Colonic mucosa (tissue), 4 donors: ENCODE measurements around the gene HIVEP2. TPM values are rescaled to one million over a fixed set of nuclear protein-coding genes. Genes with fewer than 3 reads are reported as not detected.

Source experiments
- DNase-seq: peaks from one replicate; pipeline ENCODE4 v3.0.0-alpha.2; 2020
- H3K27ac ChIP-seq: fragments of 200-600 bp; one replicate; pipeline ENCODE4 v1.8.0; 2021
- H3K27me3 ChIP-seq: fragments of 200-600 bp; one replicate; pipeline ENCODE4 v1.8.0; 2021
- H3K36me3 ChIP-seq: fragments of 200-600 bp; one replicate; pipeline ENCODE4 v1.8.0; 2021
- H3K4me1 ChIP-seq: fragments of 200-600 bp; one replicate; pipeline ENCODE4 v1.8.0; 2021; ENCODE audit warnings: mild to moderate bottlenecking
- H3K4me3 ChIP-seq: fragments of 200-600 bp; one replicate; pipeline ENCODE4 v1.8.0; 2021
- H3K9ac ChIP-seq, 2 donors: one replicate each; pipeline ENCODE4 v1.7.0; 2013; ENCODE audit warnings: control low read depth in 2 of 2, low read depth in 2 of 2, low read length in 2 of 2
- H3K9me3 ChIP-seq: fragments of 200-600 bp; one replicate; pipeline ENCODE4 v1.8.0; 2021
- intact Hi-C: fragments of 100-400 bp; cut with DNase I; formaldehyde crosslinking; loops from one replicate; pipeline ENCODE4 v1.14.1; 2022
- total RNA-seq, 2 donors: library from RNA; stranded (reverse); fragmentation: NEBNext Ultra II Directional in 1 of 2; extraction: Animal tissue kit (Norgen Biotek cat#: 25700) in 1 of 2; gene quantifications; one replicate each; pipeline ENCODE4 v1.2.1, GENCODE V29; 2021
- TF ChIP-seq, protein P1 (sequence below): fragments of 200-600 bp; IDR thresholded peaks from one replicate; pipeline ENCODE4 v1.8.0; 2022; ENCODE audit warnings: antibody characterized with exemption, mild to moderate bottlenecking
- donor health status: healthy.
- donor health status: DM: no; HTN: no; CAD: no.
- donor health status: DM: no; HTN: no; CAD: no.

The HIVEP2 gene
- total RNA-seq, 2 donors from 2014 or later: 5.3 to 15.2 TPM

DNA sequence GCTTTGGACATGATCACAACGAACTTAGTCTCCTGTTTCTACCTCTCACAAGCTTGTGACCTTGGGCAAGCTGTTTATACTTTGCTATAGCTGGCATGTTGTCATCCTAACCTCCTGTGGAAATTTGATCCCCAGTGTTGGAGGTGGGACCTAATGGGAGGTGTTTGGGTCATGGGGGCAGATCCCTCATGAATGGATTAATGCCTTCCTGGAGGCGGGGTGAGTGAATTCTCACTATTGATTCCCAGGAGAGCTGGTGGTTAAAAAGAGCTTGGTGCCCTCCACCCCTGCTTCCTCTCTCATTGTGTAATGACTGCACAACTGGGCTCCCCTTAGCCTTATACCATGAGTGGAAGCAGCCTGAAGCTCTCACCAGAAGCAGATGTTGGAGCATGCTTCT is 228.9 kb downstream of the HIVEP2 start:
- TF ChIP-seq, protein P1, sequence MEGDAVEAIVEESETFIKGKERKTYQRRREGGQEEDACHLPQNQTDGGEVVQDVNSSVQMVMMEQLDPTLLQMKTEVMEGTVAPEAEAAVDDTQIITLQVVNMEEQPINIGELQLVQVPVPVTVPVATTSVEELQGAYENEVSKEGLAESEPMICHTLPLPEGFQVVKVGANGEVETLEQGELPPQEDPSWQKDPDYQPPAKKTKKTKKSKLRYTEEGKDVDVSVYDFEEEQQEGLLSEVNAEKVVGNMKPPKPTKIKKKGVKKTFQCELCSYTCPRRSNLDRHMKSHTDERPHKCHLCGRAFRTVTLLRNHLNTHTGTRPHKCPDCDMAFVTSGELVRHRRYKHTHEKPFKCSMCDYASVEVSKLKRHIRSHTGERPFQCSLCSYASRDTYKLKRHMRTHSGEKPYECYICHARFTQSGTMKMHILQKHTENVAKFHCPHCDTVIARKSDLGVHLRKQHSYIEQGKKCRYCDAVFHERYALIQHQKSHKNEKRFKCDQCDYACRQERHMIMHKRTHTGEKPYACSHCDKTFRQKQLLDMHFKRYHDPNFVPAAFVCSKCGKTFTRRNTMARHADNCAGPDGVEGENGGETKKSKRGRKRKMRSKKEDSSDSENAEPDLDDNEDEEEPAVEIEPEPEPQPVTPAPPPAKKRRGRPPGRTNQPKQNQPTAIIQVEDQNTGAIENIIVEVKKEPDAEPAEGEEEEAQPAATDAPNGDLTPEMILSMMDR: no peak
- no peaks in the 10 kb centered on the region for H3K4me1 ChIP-seq
- no peak overlapping the region for H3K4me3 ChIP-seq
- H3K9ac ChIP-seq: no peak overlapping the region
- H3K27ac ChIP-seq: no peak overlapping the region
- no peaks in the 10 kb centered on the region for H3K36me3 ChIP-seq
- intact Hi-C loops: no loop called here
- no peak for DNase-seq
- no peaks in the 10 kb centered on the region for H3K9me3 ChIP-seq
- H3K27me3 ChIP-seq: no peaks in the 10 kb centered on the region

DNA sequence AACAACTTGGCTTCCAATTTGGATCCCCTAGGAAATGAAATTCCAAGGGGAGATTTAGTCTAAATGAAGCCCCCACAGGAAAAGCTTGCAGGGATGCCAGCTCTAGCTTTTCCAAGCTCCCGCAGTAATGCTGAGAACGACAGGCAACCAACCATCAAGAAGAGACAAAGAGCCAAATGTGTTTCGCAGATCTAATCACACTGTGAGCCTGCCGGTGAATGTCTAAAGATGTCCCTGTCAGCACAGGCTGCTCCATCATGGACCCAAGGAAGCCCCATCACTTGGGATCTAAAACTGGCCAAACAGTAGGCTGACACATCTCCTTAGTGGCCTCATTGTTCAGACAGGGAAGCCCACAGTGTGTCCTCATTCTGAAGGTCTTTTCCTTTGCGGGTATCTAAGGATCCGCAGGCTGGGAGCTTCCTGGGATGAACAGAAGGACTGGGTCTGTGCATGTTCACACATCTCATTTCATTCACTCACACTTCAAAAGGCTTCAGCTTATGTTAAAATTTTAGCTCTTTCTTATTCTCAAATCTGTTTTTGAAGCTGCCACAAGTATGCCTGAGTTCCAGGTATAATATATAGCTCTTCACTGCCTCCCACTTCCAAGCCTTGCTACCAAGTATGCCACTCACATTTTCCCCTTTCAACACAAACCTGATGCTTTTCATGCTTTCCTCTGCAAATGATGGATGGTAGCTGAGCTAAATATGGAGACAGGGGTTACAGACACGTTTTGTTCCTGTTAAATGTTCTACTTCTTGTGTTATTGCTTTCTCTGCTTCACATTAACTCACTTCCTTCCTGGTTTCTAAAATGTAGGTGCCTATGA is 229.8 kb downstream of the HIVEP2 start:
- intact Hi-C loops: no loop called here
- no peak overlapping the region for H3K4me3 ChIP-seq
- TF ChIP-seq, protein P1: no peak

DNA sequence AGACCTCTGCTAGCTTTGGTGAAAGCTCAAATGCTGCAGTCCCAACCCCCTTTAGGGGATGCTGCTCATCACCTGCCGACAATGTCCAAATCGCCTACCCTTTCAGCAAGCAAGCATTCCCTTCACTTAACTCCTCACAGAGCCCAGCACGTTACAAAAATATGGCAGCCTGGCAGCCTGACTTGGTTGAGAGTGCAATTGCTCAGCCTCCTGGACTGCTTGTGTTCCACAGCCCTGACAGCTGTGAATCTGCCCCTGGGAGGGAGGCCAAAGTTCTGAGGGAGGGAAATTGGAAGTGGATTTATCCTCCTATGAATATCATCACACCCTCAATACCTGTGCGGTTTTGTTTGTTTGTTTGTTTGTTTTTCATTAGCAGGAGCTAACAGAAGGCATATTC is 231.0 kb downstream of the HIVEP2 start:
- intact Hi-C loops: no loop called here
- Histone ChIP-seq H3K27me3 (no peaks in the 10 kb centered on the region), H3K4me1 (no peaks in the 10 kb centered on the region), H3K36me3 (no peaks in the 10 kb centered on the region), H3K9ac (no peak overlapping the region), H3K27ac (no peak overlapping the region), H3K4me3 (no peak overlapping the region), H3K9me3 (no peaks in the 10 kb centered on the region)
- TF ChIP-seq, protein P1: no peak
- no peak for DNase-seq

More for the DNA sequence above, 229.8 kb downstream of the HIVEP2 start:
- Histone ChIP-seq H3K4me1 (no peaks in the 10 kb centered on the region), H3K27ac (no peak overlapping the region), H3K27me3 (no peaks in the 10 kb centered on the region), H3K36me3 (no peaks in the 10 kb centered on the region), H3K9ac (no peak overlapping the region), H3K9me3 (no peaks in the 10 kb centered on the region)
- DNase-seq: no peak

DNA sequence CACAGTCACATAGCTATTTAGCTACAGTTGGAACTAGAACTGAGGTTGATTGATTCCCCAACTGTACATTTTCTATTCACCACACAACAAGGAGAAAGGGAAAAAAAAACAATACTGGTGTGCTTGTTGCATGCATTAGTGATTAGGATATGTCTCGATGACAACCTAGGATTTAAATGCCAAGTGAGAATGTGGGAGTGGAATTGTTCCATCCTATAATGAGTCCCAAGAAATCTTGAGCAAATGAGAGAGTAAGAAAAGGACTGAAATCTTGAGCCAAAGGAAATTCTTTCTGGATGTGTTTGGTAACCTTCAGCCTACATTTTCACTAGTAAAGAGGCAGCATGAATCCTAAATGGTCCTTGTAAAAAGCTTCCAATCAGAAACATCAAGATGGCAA is 232.7 kb downstream of the HIVEP2 start:
- intact Hi-C loops: no loop called here
- H3K4me1 ChIP-seq: no peaks in the 10 kb centered on the region

DNA sequence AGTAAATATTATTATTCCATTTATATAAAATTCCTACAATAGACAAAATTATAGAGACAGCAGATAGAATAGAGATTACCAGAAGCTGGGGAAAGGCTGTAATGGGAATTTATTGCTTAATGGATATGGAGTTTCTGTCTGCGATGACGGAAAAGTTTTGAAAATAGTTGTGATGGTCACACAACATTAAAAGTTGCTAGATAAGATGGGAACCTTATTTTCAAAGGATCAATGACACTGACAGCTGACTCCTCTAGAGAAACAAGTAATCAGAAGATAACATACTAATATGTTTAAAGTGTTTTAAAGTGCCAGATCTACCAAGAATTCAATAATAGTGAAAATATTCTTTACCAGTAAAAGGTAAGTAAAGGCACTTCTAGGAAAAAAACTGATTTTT is 236.3 kb downstream of the HIVEP2 start:
- no peak overlapping the region for H3K4me3 ChIP-seq
- H3K9me3 ChIP-seq: no peaks in the 10 kb centered on the region
- no peak for DNase-seq
- H3K4me1 ChIP-seq: no peaks in the 10 kb centered on the region
- no peaks in the 10 kb centered on the region for H3K36me3 ChIP-seq
- no peak overlapping the region for H3K27ac ChIP-seq
- intact Hi-C loops: no loop called here
- no peaks in the 10 kb centered on the region for H3K27me3 ChIP-seq
- TF ChIP-seq, protein P1: no peak
- H3K9ac ChIP-seq: no peak overlapping the region

More for the DNA sequence above, 232.7 kb downstream of the HIVEP2 start:
- TF ChIP-seq, protein P1: no peak
- Histone ChIP-seq H3K9me3 (no peaks in the 10 kb centered on the region), H3K4me3 (no peak overlapping the region), H3K27me3 (no peaks in the 10 kb centered on the region), H3K9ac (no peak overlapping the region), H3K36me3 (no peaks in the 10 kb centered on the region), H3K27ac (no peak overlapping the region)
- DNase-seq: no peak
